ENCODE measurements around the gene IL26. TPM values are rescaled to one million over a fixed set of nuclear protein-coding genes. Genes with fewer than 3 reads are reported as not detected.

The IL26 gene
- polyA plus RNA-seq, 1 donor (not counting 4 experiments of a cell fraction or from before 2014, with no cell fraction given), result not detected

DNA sequence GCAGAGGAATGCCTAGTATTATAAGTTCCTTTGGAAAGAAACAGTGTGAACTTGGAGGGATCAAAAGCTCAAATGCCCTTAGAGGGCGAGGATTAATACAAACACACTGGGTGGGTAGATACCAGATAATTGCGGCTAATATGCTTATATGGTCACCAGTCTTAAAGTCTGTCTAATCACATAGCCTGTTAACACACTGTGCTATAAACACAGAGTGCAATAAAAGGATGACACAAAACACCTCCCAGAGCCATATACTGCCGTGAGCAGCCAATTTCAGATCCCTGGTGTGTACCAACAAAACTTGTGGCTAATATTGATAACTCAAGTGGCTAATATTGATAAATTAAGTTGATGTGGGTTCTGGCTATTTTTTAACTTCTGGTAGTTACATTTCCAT lies 1.7 kb upstream of the IL26 start:
- Histone ChIP-seq H3K4me2 (ENCODE audit: control insufficient read depth, extremely low read depth, insufficient read depth, low read depth, low read length) (no peak overlapping the region), H4K20me1 (ENCODE audit: control insufficient read depth, extremely low read depth, insufficient read depth, low read length) (no peaks in the 10 kb centered on the region), H3K9ac (ENCODE audit: control insufficient read depth, extremely low read depth, insufficient read depth, low read length) (no peak overlapping the region), H3K79me2 (ENCODE audit: control insufficient read depth, insufficient read depth, low read length) (no peaks in the 10 kb centered on the region), H3K36me3 (ENCODE audit: control insufficient read depth in 2 of 2, extremely low read depth in 1 of 2, insufficient read depth in 2 of 2, low read length in 2 of 2) (no peaks in the 10 kb centered on the region), H2AFZ (ENCODE audit: control insufficient read depth, low read length) (no peak overlapping the region), H3K4me3 (ENCODE audit: control insufficient read depth in 2 of 3, extremely low read depth in 1 of 3, insufficient read depth in 2 of 3, low read depth in 1 of 3, low read length in 3 of 3) (no peak overlapping the region), H3K4me1 (ENCODE audit: control insufficient read depth, extremely low read depth, insufficient read depth, low read length) (peaks cover 11% of the 10 kb centered on the region), H3K27ac (ENCODE audit: control insufficient read depth, insufficient read depth, low read length) (no peak overlapping the region), H3K9me3 (ENCODE audit: control insufficient read depth, low read depth, low read length) (no peaks in the 10 kb centered on the region), H3K9me1 (ENCODE audit: control insufficient read depth, extremely low read depth, insufficient read depth, low read length) (no peaks in the 10 kb centered on the region), H3K27me3 (ENCODE audit: control insufficient read depth, extremely low read depth, insufficient read depth, low read length) (no peaks in the 10 kb centered on the region)
- no peak for TF ChIP-seq EZH2 (IDR thresholded peaks at IDR 0.05; ENCODE audit: low read length)
- TF ChIP-seq, protein P1, sequence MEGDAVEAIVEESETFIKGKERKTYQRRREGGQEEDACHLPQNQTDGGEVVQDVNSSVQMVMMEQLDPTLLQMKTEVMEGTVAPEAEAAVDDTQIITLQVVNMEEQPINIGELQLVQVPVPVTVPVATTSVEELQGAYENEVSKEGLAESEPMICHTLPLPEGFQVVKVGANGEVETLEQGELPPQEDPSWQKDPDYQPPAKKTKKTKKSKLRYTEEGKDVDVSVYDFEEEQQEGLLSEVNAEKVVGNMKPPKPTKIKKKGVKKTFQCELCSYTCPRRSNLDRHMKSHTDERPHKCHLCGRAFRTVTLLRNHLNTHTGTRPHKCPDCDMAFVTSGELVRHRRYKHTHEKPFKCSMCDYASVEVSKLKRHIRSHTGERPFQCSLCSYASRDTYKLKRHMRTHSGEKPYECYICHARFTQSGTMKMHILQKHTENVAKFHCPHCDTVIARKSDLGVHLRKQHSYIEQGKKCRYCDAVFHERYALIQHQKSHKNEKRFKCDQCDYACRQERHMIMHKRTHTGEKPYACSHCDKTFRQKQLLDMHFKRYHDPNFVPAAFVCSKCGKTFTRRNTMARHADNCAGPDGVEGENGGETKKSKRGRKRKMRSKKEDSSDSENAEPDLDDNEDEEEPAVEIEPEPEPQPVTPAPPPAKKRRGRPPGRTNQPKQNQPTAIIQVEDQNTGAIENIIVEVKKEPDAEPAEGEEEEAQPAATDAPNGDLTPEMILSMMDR (optimal IDR thresholded peaks at IDR 0.05 in 1 of 3, IDR thresholded peaks at IDR 0.05 in 1 of 3, conservative IDR thresholded peaks at IDR 0.05 in 1 of 3; ENCODE audit: extremely low read depth in 1 of 3, insufficient read depth in 2 of 3, low read length in 3 of 3), result no peak
- dilution Hi-C loops (cut with MboI; ENCODE audit: extremely low pct_ligation_motif_present, low sequenced_read_pairs), result no loop called here
- FAIRE-seq (no peak), DNase-seq (ENCODE audit: low read depth, low spot score) (no peak)

DNA sequence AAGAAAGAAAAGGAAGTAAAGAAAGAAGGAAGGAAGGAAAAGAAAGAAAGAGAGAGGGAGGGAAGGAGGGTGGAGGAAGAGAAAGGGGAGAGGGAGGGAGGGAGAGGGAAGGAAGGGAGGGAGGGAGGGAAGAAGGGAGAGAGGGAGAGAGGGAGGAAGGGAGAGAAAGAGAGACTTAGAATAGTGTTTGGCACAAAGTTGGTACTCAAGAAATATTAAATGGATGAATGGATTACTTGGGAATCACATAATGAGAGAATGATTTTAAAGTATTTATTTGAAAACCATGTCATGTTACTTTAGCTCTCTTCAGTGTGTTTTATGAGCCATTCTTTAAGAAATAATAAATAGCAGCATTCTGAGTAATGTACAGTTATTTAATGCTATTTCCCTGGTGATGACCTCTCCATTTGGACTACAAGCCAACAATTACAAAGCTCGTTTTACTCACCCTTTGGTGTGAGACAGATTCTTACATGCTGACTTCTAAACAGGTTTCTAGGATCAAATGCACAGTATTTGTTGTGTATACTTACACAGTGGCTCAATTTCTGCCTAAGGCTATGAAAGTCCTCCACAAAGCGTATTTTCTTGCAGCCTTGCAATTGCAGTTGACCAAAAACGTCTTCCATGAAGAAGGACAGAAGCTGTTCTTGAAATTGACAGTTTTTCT lies 861 bp downstream of the IL26 start:
- Histone ChIP-seq H3K79me2 (ENCODE audit: control insufficient read depth, insufficient read depth, low read length) (no peaks in the 10 kb centered on the region), H3K4me3 (ENCODE audit: control insufficient read depth in 2 of 3, extremely low read depth in 1 of 3, insufficient read depth in 2 of 3, low read depth in 1 of 3, low read length in 3 of 3) (no peak overlapping the region), H3K9me1 (ENCODE audit: control insufficient read depth, extremely low read depth, insufficient read depth, low read length) (no peaks in the 10 kb centered on the region), H4K20me1 (ENCODE audit: control insufficient read depth, extremely low read depth, insufficient read depth, low read length) (no peaks in the 10 kb centered on the region), H3K27me3 (ENCODE audit: control insufficient read depth, extremely low read depth, insufficient read depth, low read length) (no peaks in the 10 kb centered on the region), H3K27ac (ENCODE audit: control insufficient read depth, insufficient read depth, low read length) (no peak overlapping the region), H3K4me1 (ENCODE audit: control insufficient read depth, extremely low read depth, insufficient read depth, low read length) (peaks cover 4% of the 10 kb centered on the region), H3K36me3 (ENCODE audit: control insufficient read depth in 2 of 2, extremely low read depth in 1 of 2, insufficient read depth in 2 of 2, low read length in 2 of 2) (no peaks in the 10 kb centered on the region), H3K9me3 (ENCODE audit: control insufficient read depth, low read depth, low read length) (no peaks in the 10 kb centered on the region), H3K9ac (ENCODE audit: control insufficient read depth, extremely low read depth, insufficient read depth, low read length) (no peak overlapping the region), H3K4me2 (ENCODE audit: control insufficient read depth, extremely low read depth, insufficient read depth, low read depth, low read length) (no peak overlapping the region), H2AFZ (ENCODE audit: control insufficient read depth, low read length) (no peak overlapping the region)
- FAIRE-seq (no peak), DNase-seq (ENCODE audit: low read depth, low spot score) (no peak)
- TF ChIP-seq EZH2 (IDR thresholded peaks at IDR 0.05; ENCODE audit: low read length), result no peak
- TF ChIP-seq, protein P1 (optimal IDR thresholded peaks at IDR 0.05 in 1 of 3, IDR thresholded peaks at IDR 0.05 in 1 of 3, conservative IDR thresholded peaks at IDR 0.05 in 1 of 3; ENCODE audit: extremely low read depth in 1 of 3, insufficient read depth in 2 of 3, low read length in 3 of 3), result no peak
- dilution Hi-C loops (cut with MboI; ENCODE audit: extremely low pct_ligation_motif_present, low sequenced_read_pairs), result loop anchor here (25.0 kb wide), 1 partner anchor 88 kb away; no protein-coding TSS in a partner anchor
